CD4-positive, alpha-beta T cell treated with Interleukin-12 subunit alpha and Interleukin-12 subunit beta, for 1 hour (primary cell): ENCODE measurements around the gene TRIM43.
"Not testable (repeated sequence)": the region's sequence is repeated elsewhere in the genome, so short reads cannot be mapped to it uniquely, and the experiment has no call there.

Experiments used
- DNase-seq: peaks from one replicate; pipeline ENCODE4 v3.0.0-alpha.2; 2020

The TRIM43 gene

DNA sequence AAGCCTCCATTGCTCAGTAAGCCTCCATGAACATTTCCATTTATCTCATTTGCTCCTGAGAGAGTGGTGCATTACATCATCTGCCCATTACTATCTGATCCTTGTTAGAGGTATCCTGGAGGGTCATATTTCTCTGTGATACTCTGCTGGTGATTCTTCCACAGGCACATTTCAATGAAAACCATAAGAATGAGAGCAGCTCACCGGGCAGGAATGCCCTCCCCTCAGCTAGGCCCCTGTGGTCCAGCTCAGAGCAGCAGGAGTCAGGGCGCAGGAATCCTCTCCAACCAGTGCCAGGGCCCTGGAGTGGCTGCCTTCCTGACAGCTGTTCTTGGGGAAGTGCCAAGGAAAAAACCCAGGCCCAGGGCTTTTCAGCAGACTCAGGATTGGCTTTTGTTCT, 50.0 kb downstream of the TRIM43 start:
- DNase-seq: not testable (repeated sequence)

DNA sequence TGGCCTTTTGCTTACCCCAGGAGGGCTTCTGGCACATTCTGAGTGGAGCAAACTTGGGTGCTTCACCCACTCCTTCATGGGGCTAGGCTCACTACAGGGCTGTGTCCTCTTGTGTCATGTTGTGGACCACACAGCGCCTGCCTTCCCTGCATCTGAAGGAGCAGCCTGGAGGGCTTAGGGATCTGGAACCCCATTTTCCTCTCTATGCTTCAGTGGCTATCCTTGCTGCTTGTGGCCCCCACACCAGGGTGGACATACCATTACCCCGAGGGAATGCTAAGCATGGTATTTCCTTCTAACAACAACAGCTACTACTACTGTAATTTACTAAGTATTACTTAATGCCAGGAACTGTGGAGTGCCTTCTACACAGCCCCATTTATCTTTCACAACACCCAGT, 50.6 kb downstream of the TRIM43 start:
- not testable (repeated sequence) for DNase-seq

DNA sequence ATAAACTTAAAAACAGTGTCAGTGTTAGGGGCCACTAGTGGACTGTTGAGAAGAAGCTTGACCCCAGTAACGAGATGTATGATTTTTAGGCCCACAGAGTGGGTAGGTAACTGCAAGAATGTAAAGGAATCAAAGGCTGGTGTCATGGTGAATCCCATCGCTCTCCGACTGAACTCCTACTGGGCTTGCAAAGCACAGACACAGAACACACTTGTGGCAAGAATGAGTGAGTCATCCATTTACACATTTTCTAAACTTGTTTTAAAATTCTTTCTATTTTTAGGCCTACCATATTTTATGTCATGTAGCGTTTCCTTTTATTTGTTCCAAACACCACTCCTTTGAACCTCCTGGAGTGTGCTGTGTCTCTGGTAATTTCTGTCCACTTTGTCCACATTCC, 51.1 kb downstream of the TRIM43 start:
- not testable (repeated sequence) for DNase-seq

DNA sequence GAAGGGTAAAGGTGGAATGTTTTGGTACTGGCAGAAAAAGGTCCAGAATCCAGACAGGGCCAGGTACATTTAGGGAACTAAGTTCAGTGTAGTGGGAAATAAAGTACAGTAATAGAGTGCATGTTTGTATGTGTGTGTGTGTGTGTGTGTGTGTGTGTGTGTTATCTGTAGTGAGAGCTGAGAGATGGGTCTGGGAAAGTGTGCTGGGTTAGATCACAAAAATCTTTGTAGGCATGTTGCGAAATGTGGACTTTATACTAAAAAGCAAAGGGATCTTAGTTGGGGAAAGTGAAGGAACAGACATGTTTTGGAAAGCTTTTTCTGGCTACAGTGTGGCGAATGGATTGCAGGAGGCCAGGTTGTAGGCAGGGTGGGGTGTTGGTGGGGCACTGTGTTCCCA, 53.5 kb downstream of the TRIM43 start:
- not testable (repeated sequence) for DNase-seq

DNA sequence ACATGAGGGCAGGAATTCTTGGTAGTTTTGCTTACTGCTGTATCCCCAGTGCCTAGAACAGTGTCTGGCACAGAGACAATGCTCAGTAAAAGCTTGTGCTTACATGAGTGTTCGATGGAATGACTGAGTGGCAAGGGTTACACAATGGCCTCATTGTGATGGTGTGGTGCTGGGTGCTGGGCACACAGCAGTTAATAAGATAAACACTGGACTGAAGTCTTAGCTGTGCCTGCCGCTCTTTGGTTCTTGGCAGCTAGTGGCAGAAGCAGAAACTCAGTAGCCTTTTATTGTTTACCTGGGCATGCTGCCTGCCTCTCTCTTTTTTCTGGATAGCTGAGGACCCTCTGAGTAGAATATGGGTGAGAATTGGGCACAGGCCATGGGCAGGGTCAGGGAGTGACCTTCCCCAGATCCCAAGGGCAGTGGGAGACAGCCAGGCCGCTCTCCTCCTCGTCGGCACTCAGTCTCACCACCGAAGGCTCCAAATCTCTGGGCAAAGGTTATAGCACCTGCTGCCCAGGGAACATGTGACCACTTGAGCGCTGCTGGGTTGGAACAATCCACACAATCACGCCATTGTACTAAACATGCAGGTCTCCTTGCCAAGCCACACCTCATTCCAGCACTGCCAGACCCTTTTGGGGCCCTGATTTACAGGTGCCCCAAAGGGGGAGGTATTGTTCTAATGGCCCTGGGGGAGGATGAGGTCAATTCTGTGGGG, 54.6 kb downstream of the TRIM43 start:
- DNase-seq: not testable (repeated sequence)

DNA sequence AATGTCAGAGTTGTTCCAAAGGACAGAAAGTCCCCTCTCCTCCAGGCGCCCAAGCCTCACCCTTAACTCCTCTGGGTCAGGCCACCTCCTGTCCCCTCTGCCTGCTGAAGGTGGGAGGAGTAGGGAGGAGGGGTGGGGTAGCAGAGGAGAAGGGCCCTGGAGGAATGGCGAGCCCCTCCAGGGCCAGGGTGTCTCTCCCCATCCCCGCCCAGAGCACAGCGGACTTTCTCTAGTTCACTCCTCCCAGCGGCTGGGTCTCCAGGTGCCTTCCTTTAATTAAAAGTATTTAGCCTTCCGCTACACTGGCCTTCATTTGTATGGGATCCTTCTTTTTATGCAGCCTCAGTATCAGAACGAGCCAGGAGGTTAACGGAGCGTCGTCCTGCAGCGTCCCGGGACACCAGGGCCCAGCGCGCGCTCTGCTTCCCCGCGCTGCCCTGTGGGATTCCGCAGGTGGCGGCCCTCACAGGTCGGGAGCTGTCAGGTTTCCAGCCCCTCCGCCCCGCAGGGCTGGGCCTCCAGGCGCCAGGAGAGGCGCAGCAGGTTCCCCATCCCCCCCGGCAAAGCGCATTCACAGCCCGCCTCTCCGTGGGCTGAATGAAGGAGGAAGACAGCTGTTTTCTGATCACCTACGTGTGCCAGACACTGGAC, 57.2 kb downstream of the TRIM43 start:
- not testable (repeated sequence) for DNase-seq
